ENCODE data around the gene ERP44. TPM values are rescaled to one million over a fixed set of nuclear protein-coding genes. Genes with fewer than 3 reads are reported as not detected.

The ERP44 gene
- total and polyA plus RNA-seq, 10 donors, result 9.5 to 21.4 (median 17.2) TPM

GRCh38 chr9:100112677-100113336 is 14.0 kb upstream of the ERP44 start:
- peaks cover 0 to 68% (median 2%) of the 10 kb centered on the region in 6 donors for H3K36me3 ChIP-seq
- H3K4me1 ChIP-seq, result peaks cover 0 to 13% (median 0%) of the 10 kb centered on the region in 6 donors
- H3K27me3 ChIP-seq (replicated peaks in 1 of 7), result no peaks in the 10 kb centered on the region
- intact Hi-C loops (cut with DNase I; ENCODE audit: low total_unique reads), result no loop called here
- H3K4me3 ChIP-seq, result no peak overlapping the region
- H3K27ac ChIP-seq, result no peak overlapping the region
- H3K9me3 ChIP-seq, result no peaks in the 10 kb centered on the region
- 95 to 100% (median 96%) methylated on average over 2 of the region's 2 CpGs for WGBS, 5 donors
- TF ChIP-seq POLR2A (IDR thresholded peaks at IDR 0.05), result no peak
- TF ChIP-seq POLR2AphosphoS5 (IDR thresholded peaks at IDR 0.05), result no peak
- no peak for TF ChIP-seq CTCF (IDR thresholded peaks at IDR 0.05 in 8 of 11, conservative IDR thresholded peaks at IDR 0.05 in 3 of 11)
- no peak for DNase-seq

- no peak overlapping the region for H3K27ac ChIP-seq
- DNase-seq, result no peak
- 46 to 77% (median 65%) methylated on average over 4 of the region's 4 CpGs for WGBS, 5 donors
Measured at GRCh38 chr9:100111235-100111634, 12.4 kb upstream of the ERP44 start.

GRCh38 chr9:100108559-100108958 is 9.8 kb upstream of the ERP44 start:
- Histone ChIP-seq H3K36me3 (peaks cover 0 to 91% (median 34%) of the 10 kb centered on the region in 6 donors), H3K27ac (no peak overlapping the region), H3K4me1 (peaks cover 0 to 13% (median 0%) of the 10 kb centered on the region in 6 donors), H3K27me3 (replicated peaks in 1 of 7) (no peaks in the 10 kb centered on the region), H3K9me3 (no peaks in the 10 kb centered on the region), H3K4me3 (no peak overlapping the region)
- DNase-seq, result no peak
- intact Hi-C loops (cut with DNase I; ENCODE audit: low total_unique reads), result no loop called here
- TF ChIP-seq POLR2A (IDR thresholded peaks at IDR 0.05) (no peak), CTCF (IDR thresholded peaks at IDR 0.05 in 8 of 11, conservative IDR thresholded peaks at IDR 0.05 in 3 of 11) (no peak), POLR2AphosphoS5 (IDR thresholded peaks at IDR 0.05) (no peak)
- WGBS, 5 donors, result 86 to 95% (median 89%) methylated on average over 2 of the region's 2 CpGs

More at GRCh38 chr9:100111235-100111634, 12.4 kb upstream of the ERP44 start:
- peaks cover 0 to 72% (median 16%) of the 10 kb centered on the region in 6 donors for H3K36me3 ChIP-seq
- peaks cover 0 to 13% (median 0%) of the 10 kb centered on the region in 6 donors for H3K4me1 ChIP-seq
- intact Hi-C loops (cut with DNase I; ENCODE audit: low total_unique reads), result no loop called here
- H3K4me3 ChIP-seq, result no peak overlapping the region
- no peaks in the 10 kb centered on the region for H3K27me3 ChIP-seq (replicated peaks in 1 of 7)
- no peaks in the 10 kb centered on the region for H3K9me3 ChIP-seq
- TF ChIP-seq POLR2AphosphoS5 (IDR thresholded peaks at IDR 0.05) (peak in 1 of 3 donors; percentile 43), CTCF (IDR thresholded peaks at IDR 0.05 in 8 of 11, conservative IDR thresholded peaks at IDR 0.05 in 3 of 11) (no peak)

- Histone ChIP-seq H3K36me3 (peaks cover 0 to 96% (median 34%) of the 10 kb centered on the region in 6 donors), H3K9me3 (no peaks in the 10 kb centered on the region), H3K4me1 (peaks cover 0 to 13% (median 0%) of the 10 kb centered on the region in 6 donors), H3K27ac (no peak overlapping the region), H3K4me3 (no peak overlapping the region), H3K27me3 (replicated peaks in 1 of 7) (no peaks in the 10 kb centered on the region)
- intact Hi-C loops (cut with DNase I; ENCODE audit: low total_unique reads), result no loop called here
- 76 to 87% (median 79%) methylated on average over 2 of the region's 2 CpGs for WGBS, 5 donors
- TF ChIP-seq POLR2AphosphoS5 (IDR thresholded peaks at IDR 0.05) (no peak), CTCF (IDR thresholded peaks at IDR 0.05 in 8 of 11, conservative IDR thresholded peaks at IDR 0.05 in 3 of 11) (no peak)
- no peak for DNase-seq
Measured at GRCh38 chr9:100106616-100107015, 7.8 kb upstream of the ERP44 start.
